Suprapubic skin (tissue), 4 donors: Measurements from ENCODE around the gene ARID1B.

Experiments
- POLR2A ChIP-seq, 2 donors: fragments of 450-650 bp; IDR thresholded peaks; one replicate each; pipeline ENCODE4 v1.6.1; 2017; ENCODE audit warnings: antibody characterized with exemption in 2 of 2, mild to moderate bottlenecking in 2 of 2, moderate library complexity in 2 of 2
- POLR2AphosphoS5 ChIP-seq, 3 donors: sonication (generic); formaldehyde crosslinking; IDR thresholded peaks; one replicate each; pipeline ENCODE4 v1.6.1; 2017; ENCODE audit warnings: antibody characterized with exemption in 3 of 3
- TF ChIP-seq, protein P1 (sequence below), 2 donors: fragments of 200-600 bp in 1 of 2; fragments of 450-650 bp in 1 of 2; sonication (generic) in 1 of 2; IDR thresholded peaks; one replicate each; pipeline ENCODE4 v1.5.1; 2016 to 2019; ENCODE audit warnings: antibody characterized with exemption in 2 of 2, mild to moderate bottlenecking in 1 of 2, moderate library complexity in 1 of 2

DNA sequence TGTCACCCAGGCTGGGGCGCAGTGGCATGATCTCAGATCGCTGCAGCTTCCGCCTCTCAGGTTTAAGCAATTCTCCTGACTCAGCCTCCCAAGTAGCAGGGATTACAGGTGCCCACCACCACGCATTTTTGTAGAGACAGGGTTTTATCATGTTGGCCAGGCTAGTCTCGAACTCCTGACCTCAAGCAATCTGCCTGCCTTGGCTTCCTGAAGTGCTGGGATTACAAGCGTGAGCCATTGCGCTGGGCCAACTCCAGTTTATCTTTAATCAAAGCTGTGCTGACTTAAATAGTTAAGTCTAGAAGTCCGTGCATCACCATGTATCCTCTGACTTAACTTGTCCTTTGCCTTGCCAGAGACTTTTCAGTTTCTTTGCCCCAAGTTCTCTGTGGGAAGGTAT, 321.8 kb downstream of the ARID1B start:
- TF ChIP-seq, protein P1, sequence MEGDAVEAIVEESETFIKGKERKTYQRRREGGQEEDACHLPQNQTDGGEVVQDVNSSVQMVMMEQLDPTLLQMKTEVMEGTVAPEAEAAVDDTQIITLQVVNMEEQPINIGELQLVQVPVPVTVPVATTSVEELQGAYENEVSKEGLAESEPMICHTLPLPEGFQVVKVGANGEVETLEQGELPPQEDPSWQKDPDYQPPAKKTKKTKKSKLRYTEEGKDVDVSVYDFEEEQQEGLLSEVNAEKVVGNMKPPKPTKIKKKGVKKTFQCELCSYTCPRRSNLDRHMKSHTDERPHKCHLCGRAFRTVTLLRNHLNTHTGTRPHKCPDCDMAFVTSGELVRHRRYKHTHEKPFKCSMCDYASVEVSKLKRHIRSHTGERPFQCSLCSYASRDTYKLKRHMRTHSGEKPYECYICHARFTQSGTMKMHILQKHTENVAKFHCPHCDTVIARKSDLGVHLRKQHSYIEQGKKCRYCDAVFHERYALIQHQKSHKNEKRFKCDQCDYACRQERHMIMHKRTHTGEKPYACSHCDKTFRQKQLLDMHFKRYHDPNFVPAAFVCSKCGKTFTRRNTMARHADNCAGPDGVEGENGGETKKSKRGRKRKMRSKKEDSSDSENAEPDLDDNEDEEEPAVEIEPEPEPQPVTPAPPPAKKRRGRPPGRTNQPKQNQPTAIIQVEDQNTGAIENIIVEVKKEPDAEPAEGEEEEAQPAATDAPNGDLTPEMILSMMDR (IDR thresholded peaks at IDR 0.05) = no peak
- TF ChIP-seq POLR2AphosphoS5 (IDR thresholded peaks at IDR 0.05) (no peak), POLR2A (IDR thresholded peaks at IDR 0.05) (no peak)
